ENCODE measurements around the gene PAPSS2.

- no peak for TF ChIP-seq POLR2A (IDR thresholded peaks at IDR 0.05)
- no peak for TF ChIP-seq CTCF (IDR thresholded peaks at IDR 0.05)
Measured at GRCh38 chr10:87630171-87630570, 29.5 kb upstream of the PAPSS2 start.
